HG02973 (cell line): ENCODE measurements around the gene ERC2.

Experiments used
- ATAC-seq: cut with Tn5 transposase; IDR thresholded peaks from one replicate; pipeline ENCODE4 v1.9.1; 2021; ENCODE audit warnings: moderate library complexity; ENCODE audit not compliant: unreplicated experiment

ERC2 gene

GRCh38 chr3:55488398-55489055, 979.7 kb downstream of the ERC2 start:
- ATAC-seq: no peak

DNA sequence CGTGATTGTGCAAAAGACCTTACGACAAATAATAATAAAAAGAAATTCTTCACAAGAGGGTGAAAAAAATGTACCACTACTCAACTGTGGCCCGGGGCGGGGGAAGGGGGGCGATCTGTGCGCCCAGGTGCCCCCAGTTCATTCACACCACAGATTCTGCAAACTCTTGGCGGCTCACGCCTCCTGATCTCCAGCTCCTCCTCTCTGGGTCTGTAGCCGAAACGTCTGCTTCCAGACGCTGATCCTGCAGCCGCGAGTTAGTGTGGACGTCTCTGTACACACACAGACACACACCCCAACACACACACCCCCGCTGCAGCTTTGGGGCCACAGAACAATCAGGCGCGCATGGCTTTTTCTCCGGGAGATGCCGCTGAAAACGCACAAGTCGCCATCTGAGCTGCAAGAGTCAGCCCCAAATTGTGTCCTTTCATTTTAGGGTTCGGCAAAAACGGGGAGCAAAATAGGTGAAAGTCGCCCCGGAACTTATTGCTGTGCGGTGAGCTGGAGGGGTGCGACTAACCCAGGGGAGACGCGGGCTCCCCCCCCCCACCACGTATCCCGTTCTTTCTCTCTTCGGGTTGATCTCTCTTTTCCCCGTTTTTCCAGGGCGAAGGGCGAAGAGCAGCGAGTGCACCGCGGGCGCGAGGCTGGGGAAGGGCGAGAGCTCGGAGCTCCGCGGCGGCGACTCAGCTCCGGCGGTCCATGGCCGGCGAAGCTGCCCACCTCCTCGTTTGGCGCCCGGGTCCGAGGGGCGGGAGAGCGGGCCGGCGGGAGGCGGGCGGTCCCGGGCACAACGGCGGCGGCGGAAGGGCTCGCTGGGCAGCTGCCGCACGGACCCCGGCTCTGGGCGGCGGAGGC, 980.7 kb downstream of the ERC2 start:
- no peak for ATAC-seq

DNA sequence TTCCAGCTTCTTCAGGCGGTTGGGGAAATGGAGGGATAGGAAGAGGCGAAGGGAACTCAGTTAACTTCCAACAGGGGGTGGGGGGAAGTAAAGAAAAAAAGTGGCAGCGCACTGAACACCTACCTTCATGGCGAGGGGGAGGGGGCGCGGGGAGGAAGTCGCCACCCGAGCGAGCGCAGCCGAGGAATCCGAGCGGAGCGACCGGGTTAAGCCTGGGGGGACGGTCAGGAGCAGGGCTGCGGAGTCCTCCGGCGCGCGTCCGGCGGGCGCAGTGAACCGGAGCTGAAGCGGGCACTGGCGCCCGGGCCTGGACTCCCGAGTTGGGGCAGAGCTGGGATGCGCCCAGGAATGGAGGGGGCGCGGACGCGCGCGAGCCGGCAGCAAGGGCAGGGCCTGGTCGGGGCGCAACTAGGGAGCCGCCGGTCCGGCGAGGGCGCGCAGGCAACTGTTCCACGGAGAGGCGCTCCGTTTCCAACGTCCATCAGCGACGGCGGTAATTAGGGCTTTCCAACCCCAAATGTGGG, 981.3 kb downstream of the ERC2 start, which contains the start of gene WNT5A:
Gene WNT5A (minus strand): TSS at position 450 of the 524 bp plus-strand sequence. CDS start 321 bp downstream, at position 129.
- ATAC-seq: no peak

DNA sequence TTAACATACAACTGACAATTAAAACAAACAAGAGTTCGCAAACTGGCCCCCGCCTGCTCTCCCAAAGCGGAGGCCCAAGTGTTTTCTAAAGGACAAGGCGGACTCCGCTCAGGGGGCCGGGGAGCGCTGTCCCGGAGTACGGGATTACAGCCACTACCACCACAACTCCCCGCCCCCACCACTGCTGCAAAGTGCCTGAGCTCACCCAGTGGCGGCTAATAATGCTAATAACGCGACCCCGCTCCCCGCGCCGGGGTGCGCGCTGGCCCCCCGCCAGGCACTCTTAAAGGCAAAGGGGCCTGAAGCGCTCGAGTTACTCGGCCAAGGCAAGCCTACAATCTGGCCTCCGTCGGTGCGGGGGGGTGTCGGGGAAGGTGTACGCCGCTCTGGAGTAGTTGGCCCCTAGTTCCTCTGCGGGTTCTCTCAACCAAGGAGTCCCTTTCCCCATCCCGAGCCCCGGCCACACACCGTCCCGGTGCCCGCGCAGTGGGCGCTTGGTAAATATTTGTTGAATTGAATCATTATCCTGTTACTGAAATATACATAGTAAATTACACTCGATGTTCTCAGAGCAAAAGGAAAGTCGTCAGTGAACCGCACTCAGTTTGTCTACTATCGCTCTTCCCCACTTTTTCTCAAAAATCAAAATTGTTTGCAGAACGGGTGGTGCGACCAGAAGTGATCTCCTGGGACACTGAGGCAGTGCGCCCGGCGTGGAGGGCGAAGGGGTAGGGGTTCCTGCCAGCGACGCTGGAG, 982.0 kb downstream of the ERC2 start:
- ATAC-seq: no peak

GRCh38 chr3:55484801-55485791, 983.2 kb downstream of the ERC2 start:
- peak; percentile 61 for ATAC-seq

DNA sequence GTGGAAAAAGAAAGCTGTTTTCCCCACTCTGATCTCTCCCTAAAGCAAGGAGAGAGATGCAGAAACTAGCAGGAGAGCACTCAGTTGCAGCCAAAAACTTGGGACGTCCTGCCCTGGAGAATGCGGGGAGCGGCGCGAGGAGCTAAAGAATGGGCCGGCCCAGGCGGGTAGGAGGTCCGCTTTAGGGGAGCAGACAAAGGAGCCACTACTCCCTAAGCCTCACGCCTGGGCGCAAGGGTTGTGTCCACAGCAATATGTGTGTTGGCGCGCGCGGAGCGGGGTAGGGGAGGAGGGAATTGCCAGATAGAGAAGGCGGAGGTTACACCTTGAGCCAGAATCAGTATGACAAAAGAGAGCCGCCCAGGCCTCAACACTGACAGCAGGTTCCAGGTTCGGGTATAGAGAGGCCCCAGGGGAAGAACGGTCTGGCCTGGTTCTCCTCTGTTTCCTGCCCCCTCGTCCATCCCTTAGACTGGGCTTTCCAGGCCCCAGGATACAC, 984.0 kb downstream of the ERC2 start:
- ATAC-seq: no peak

- ATAC-seq: no peak
Observed at GRCh38 chr3:55483196-55484095, 984.8 kb downstream of the ERC2 start.

DNA sequence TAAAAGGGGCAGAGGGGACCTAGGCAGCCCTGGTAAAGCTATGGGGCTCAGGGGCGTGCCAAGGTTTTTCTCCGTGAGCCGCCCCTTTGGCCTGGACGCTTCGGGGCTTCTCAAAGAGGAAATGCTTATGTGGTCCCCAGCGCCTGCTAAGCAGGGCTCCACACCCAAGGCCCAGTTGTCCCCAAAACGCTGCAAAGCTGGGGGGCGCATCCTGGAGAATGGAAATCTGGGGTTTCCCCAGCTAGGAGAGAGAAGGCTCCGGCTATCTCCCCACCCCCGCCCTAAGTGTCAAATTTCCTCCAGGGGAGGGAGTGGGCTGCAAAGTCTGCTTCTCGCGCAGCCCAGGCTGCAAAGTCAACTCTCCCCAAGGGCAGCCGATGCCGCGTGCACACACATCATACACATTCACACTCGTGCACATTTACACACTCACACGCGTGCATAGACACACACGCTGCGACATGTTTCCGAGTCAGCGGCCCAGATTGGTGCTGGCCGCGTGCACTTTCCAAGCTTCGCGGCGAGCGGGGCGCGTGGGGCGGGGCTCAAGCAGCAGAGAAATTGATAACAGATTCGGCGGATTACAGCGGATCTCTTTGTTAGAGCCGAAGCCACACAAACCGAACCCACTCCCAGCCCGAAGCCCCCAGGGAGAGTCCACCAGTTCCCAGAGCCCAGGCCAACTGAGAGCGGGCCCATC, 985.6 kb downstream of the ERC2 start:
- no peak for ATAC-seq

- ATAC-seq: no peak
Observed at GRCh38 chr3:55481744-55482495, 986.3 kb downstream of the ERC2 start.

DNA sequence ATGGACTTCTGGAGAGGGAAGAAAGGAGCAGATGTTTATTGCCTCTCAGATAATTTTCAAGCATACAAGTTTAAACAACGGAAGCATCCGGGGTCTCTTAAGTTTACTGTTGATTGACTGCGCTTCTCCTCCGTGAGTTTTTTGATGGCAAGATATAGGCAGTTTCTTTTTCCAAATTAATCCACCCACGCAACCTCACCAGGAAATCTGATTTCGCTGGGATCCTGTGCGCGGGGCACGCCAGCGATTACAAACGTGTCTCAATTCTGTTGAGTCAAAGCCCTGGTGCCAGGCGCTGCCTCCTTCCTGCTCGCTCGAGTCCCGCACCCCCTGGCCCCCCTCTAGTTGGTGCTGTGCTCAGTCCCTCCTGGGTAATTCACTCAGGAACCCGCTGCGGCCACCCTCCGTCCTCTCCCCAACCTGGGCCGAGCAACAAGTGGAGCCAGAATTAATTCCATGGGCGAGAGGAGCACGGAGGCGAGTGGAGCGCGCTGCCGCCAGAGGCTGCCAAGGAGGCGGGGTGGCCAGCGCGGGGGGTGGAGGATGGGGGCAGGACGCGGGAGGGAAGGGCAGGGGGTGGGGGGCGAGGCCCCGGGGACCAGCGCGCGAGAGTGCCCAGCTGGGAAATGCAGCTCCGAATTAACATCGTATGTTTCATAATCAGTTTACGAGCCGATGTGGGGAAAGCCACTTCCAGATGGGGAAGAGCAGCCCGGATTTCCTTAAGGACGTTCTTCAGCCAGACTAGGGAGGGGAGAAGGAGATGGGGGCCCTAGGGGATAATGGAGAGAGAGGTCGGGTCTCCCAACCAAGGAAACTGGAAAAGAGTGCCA, 987.1 kb downstream of the ERC2 start:
- no peak for ATAC-seq

- no peak for ATAC-seq
Observed at GRCh38 chr3:55477306-55478303, 990.7 kb downstream of the ERC2 start.

DNA sequence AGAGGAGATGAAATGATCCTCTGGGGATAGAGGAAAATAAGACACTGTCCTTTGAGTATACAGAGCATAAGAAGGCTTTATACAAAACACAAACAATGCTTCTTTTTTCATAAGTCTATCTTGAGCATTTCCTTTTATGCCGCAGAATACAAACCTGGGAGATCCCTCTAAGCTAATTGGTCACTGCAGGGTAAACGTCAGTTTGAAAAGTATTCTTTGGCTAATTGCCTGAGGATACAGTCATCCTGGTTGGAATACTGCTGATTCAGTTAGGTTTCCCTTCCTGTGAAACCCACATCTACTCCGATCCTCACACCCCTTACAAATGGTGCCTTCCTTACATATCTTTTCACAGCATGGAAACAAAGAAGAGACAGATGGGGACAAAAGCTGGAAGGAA, 991.8 kb downstream of the ERC2 start:
- no peak for ATAC-seq

- ATAC-seq: no peak
Observed at GRCh38 chr3:55474213-55474632, 994.0 kb downstream of the ERC2 start.

- ATAC-seq: no peak
Observed at GRCh38 chr3:55473788-55474187, 994.5 kb downstream of the ERC2 start.

DNA sequence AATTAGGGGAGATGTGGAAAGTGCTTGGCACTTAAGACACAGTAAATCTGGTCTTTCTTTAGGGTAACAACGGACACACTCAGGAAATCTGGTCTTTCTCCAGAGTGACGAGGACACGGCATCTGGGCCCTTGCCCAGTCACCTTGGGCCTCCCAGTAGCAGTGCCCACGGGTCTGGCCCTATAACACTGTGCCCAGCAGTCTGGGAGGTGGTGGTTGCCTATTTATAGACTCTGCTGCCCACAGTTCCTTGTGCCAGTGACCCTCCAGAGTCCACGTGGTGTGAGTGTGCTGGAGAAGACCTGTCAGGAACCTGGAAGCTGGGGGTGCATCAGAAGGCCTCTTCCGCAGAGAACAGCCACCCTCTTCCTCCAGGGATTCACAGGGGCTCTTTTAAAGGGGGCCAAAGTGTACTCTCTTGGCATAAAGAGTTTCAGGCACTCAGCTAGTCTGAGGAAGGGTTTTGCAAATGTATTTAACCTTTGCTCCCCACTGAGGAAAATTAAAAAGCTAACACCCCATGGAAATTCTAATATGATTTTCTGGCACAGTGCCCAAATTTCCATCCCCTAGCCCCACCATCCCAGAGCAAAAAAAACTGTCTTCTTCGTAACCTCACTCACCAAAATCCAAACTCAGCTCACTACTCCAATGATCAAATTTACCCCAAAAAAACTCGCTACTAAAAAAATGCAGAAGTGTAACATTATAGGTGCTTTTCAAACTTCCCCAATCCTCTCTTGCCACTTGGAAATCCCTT, 996.6 kb downstream of the ERC2 start:
- no peak for ATAC-seq
